ENCODE data around the gene DOCK6.

DOCK6 gene, protein sequence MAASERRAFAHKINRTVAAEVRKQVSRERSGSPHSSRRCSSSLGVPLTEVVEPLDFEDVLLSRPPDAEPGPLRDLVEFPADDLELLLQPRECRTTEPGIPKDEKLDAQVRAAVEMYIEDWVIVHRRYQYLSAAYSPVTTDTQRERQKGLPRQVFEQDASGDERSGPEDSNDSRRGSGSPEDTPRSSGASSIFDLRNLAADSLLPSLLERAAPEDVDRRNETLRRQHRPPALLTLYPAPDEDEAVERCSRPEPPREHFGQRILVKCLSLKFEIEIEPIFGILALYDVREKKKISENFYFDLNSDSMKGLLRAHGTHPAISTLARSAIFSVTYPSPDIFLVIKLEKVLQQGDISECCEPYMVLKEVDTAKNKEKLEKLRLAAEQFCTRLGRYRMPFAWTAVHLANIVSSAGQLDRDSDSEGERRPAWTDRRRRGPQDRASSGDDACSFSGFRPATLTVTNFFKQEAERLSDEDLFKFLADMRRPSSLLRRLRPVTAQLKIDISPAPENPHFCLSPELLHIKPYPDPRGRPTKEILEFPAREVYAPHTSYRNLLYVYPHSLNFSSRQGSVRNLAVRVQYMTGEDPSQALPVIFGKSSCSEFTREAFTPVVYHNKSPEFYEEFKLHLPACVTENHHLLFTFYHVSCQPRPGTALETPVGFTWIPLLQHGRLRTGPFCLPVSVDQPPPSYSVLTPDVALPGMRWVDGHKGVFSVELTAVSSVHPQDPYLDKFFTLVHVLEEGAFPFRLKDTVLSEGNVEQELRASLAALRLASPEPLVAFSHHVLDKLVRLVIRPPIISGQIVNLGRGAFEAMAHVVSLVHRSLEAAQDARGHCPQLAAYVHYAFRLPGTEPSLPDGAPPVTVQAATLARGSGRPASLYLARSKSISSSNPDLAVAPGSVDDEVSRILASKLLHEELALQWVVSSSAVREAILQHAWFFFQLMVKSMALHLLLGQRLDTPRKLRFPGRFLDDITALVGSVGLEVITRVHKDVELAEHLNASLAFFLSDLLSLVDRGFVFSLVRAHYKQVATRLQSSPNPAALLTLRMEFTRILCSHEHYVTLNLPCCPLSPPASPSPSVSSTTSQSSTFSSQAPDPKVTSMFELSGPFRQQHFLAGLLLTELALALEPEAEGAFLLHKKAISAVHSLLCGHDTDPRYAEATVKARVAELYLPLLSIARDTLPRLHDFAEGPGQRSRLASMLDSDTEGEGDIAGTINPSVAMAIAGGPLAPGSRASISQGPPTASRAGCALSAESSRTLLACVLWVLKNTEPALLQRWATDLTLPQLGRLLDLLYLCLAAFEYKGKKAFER (N-terminal part only)

DNA sequence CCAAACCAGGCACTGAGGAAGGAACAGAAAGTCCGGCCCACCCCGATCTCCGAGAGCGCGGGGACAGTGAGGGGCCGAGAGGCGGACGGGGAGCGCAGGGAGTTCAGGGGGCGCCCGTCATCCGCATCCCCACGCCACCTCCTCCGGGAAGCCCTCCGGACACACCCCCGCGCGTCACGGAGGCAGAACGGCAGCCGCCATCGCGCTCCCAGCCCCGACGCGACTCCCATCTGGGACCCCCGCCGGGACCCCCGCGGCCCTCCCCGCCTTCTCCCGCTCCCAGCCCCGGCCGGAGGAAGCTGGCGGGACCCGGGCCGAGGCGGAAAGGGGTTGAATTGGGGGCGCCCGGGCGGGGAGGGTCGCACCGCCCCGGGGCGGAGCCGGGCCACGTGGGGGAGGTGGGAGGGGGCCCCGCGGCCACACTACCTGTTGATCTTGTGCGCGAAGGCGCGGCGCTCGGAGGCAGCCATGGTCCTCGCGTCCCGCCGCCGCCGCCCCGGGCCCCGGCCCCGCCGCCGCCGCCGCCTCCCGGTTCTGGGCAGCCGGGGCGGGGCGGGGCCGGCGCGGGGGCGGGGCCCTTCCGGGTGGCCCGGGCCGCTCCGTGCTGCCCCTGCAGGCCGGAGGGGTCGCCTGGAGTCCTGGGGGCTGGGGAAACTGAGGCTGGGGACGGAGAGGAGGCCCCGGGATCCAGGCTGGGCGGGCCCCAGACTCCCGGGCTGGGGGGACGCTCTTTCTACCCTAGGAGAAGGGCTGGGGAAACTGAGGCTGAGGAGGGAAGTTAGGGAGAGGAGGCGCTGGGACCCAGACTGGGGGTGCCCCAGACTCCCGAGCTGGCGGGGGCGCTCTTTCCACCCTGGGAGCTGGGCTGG lies at the start of gene DOCK6:
Gene DOCK6, minus strand, starts transcription at position 554 of the 869 bp plus-strand sequence. Its CDS starts 84 bp downstream, at position 470.
- no peak for DNase-seq

GRCh38 chr19:11306337-11306736 lies 44.0 kb upstream of the DOCK6 start:
- no peak for DNase-seq

- no peak for DNase-seq
These were observed 42.6 kb upstream of the DOCK6 start for GRCh38 chr19:11304936-11305335.

DNA sequence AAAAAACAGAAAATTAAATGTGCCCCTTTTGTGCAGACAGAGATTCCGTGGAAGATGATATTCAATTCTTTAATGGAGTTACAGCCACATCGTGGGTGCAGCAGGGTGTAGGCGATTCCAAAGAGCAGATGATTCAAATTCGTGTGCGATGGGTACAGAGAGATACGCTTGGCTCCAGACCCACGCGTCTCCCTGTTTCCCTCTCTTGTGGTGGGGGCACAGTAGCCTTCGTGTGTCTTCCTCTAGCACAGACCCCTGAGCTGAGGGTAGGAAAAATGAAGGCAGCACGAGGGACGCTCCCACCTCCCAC lies 38.4 kb upstream of the DOCK6 start:
- DNase-seq, result no peak

DNA sequence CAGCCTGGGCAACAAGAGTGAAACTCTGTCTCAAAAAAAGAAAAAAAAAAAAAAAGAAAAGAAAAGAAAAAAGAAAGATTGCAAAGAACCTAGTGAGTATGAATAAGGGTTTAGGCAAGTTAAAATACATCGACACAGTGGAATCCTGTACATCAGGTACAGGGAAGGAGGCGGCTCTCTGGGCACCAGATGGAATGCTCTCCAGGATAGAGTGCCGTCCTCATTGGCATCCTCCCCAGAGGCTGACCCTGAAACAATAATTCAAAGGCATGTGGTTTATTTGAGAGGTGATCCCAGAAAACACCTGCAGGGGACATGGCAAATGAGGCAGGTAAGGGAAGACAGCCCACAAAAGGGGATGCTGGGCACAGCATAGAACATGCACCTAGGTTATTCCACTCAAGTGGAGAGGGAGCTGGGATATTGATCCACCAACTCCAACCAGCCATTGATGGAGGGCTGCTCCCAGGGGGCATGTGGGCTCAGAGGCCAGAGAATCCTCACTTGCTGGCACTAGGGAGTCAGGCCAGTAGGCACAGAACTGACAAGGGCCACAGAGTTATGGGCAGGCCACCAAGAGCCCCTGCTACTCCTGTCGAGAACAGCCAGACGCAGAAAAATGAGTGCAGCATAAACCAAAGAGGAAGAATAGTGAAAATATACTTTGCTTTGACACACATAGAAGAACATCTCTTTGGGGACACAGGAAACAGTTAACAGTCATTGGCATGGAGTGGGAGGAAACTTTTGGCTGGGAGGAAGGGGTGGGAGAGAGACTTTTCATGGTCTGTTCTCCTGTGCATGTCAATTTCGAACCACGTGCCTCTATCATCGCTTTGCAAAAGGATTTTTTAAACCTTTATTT lies 37.9 kb upstream of the DOCK6 start:
- DNase-seq, result no peak

DNA sequence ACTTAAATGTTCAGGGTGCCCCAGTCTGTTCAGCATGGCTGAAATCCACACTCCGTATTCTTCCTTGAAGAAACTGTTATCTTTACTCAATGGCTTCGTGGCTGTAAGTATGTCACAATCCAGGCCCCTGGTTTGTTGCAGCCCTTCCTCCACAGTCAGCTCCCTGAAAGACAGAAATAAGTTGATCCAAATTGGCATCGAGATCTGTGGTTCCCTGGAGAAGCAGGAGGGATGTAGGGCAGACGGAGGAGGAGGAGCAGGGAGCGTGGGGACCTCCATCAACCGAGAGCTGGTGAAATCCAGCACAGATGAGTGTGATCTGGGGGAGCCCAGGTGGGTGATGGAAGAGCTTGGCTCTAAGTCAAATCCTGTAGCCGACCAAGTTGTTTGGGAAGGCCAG lies 33.9 kb upstream of the DOCK6 start:
- no peak for DNase-seq

- DNase-seq, result no peak
These were observed 33.4 kb upstream of the DOCK6 start, which contains the start of gene TSPAN16 for GRCh38 chr19:11295665-11296245. TSPAN16 (plus strand) TSS chr19:11296160; CDS start chr19:11296298, 138 bp downstream.

DNA sequence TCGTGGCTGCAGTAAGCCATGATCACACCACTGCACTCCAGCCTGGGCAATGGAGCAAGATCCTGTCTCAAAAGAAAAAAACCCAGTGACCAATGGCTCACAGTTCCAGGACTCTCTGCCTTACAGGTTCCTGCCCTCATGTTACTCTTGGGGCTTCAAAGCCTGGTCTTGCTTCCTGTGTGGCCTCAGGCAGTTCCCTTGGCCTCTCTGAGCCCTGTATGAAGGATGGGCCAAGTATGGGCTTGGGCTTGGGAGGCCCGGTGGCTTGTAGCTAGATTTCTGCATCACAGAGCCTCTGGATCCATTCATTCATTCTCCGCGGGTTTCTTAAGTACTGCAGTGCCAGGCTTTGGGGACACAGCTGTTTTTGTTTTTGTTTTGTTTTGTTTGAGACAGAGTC lies 32.9 kb upstream of the DOCK6 start:
- no peak for DNase-seq

DNA sequence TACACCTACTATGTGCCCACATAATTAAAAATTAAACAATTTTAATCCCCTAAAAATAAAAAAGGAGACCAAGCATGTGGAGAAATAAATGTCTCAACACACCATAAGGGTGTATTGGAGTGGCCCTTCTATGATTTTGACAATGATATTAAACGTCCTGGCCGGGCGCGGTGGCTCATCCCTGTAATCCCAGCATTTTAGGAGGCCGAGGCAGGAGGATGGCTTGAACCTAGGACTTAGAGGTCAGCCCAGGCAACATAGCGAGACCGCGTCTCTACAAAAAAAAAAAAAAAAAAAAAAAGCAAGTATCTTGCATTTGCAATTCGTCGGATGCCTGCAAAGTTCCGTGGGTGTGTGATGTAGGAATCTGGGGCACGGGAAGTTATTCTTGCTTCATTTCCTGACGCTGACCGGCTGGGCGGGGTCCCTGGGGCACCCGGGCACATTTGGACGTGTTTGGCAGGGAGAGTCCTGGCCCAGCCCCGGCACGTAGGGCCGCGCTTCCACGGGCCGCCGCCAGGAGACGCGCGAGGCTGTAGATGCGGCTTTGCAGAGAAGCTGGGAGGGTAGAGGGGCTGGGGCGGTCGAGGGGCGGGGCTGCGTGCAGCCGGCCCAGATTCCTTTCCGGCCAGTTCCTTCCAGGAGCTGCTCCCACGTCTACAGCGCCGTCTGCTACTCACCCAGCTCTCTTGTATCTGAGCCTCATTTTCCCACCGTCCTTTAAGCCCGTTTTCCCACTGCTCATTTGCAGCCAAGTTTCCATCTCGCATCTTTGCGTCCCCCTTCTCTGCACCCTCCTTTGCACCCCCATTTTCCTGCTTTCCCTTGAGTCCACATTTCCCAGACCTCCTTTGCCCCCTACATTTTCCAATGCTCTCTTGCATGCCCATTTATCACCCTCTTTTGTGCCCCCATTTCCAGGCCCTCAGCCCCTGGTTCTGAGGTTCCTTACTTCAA lies 31.4 kb upstream of the DOCK6 start:
- peak; percentile 82 for DNase-seq

GRCh38 chr19:11291991-11292390 lies 29.7 kb upstream of the DOCK6 start:
- DNase-seq, result no peak

DNA sequence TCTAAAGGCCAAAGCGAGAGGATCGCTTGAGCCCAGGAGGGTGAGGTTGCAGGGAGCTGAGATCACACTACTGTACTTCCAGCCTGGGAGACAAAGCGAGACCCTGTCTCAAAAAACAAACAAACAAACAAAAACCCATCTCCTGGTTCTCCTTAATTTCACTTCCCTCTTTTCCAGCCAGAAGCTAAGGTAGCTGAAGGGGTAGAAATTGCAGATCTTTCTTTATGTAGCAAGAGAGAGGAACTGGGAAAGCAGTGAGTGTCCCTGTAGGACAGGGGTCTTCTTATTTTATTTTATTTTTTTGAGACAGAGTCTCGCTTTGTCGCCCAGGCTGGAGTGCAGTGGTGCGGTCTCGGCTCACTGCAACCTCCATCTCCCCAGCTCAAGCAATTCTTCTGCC lies 29.1 kb upstream of the DOCK6 start:
- no peak for DNase-seq

DNA sequence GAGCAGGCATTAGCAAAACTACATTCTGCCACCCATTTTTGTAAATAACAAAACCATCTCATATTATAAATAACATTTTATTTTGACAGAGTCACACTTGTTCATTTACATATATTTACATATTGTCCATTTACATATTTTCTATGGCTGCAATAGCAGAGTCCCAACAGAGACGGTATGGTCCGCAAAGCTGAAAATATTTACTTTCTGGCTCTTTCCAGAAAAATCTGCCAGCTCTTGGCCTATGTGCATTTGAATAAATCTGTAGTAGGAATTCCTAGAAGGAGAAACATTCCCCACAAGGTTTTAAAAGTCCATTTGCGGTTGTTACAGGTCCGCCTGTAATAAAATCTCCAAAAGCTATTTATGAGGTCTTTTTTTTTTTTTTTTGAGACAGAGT lies 27.9 kb upstream of the DOCK6 start:
- no peak for DNase-seq

GRCh38 chr19:11288349-11288748 lies 26.0 kb upstream of the DOCK6 start:
- DNase-seq, result no peak

DNA sequence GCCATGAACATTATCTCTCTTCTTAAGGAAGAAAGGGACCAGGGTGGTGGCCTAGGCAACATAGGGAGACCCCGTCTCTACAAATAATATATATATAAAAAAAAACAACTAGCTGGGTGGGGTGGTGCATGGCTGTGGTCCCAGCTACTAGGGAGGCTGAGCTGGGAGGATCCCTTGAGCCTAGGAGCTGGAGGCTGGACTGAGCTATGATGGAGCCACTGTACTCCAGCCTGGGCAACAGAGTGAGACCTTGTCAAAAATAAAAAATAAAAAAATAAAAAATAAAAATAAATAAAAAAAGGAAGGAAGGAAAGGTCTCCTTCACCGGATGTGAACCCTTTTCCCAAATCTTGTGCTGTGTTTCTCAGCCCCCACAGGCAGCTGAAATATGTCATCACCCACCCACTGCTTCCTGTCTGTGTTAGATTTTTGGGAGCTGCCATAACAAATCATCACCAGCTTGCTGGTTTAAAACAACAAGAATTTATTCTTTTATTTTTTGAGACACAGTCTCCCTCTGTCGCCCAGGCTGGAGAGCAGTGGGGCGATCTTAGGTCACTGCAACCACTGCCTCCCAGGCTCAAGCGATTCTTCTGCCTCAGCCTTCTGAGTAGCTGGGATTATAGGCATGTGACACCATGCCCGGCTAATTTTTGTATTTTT lies 24.1 kb upstream of the DOCK6 start:
- DNase-seq, result no peak

- no peak for DNase-seq
These were observed 22.2 kb upstream of the DOCK6 start for GRCh38 chr19:11284515-11284914.

GRCh38 chr19:11281356-11282049 lies 19.2 kb upstream of the DOCK6 start:
- DNase-seq, result no peak

DNA sequence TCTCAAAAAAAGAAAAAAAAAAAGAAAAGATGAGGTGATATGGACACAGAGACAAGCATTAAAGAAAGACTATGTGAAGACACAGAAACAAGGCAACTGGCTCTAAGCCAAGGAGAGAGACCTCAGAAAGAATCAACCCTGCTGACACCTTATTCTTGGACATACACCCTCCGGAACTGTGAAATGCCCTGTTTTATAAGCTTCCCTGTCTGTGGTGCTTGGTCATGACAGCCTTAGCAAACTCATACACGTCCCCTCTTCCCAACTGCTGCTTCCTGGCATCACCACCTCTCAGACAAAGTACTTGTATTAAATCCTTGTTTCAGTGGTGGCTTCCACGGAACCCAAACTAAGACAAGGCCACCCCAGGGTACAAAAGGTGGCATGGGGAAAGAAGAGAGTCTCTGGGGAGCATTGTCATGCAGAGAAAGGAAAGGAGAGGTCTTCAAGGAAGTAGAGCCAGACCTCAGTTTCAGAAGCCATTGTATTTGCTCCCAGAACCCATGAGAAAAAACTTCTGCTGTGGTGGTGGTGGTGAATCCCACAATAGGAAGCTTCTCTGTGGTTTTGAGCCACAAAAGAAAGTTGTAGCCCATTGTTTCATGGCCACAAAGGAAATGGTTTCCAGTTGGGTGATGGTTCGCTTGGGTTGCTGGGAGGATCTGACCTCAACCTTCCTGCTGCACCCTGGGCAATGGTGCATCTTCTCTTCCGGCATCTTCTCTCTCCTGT lies 17.3 kb upstream of the DOCK6 start:
- no peak for DNase-seq

DNA sequence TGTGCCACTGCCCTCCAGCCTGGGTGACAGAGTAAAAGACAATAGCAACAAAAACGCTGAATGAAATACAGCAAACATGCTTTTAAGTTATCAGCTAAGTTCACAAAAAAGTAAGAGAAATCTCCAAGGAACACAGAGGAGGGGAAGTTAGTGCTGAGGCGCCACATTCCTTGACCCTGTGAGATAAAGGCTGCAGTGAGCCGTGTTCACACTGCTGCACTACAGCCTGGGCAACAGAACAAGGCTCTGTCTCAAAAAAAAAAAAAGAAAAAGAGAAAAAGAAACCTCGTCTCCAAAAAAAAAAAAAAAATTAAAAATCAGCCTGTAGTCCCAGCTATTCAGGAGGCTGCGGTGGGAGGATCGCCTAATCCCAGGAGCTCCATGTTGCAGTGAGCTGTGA lies 16.3 kb upstream of the DOCK6 start:
- no peak for DNase-seq
